Tibial artery (tissue), 4 donors: ENCODE measurements around the gene TNFSF11.

ENCODE experiments used
- DNase-seq, 2 donors: peaks; one replicate each; pipeline ENCODE4 v3.0.0-alpha.2; 2019
- H3K27ac ChIP-seq, 2 donors: fragments of 200-600 bp; sonication (generic) in 1 of 2; 1 replicate in 1 of 2; 2 replicates in 1 of 2; pipeline ENCODE4 v1.5.1; 2018 to 2019; ENCODE audit warnings: mild to moderate bottlenecking in 1 of 2
- H3K27me3 ChIP-seq, 2 donors: fragments of 200-600 bp; sonication (generic) in 1 of 2; one replicate each; pipeline versions ENCODE4 v1.5.1 to v1.6.0; 2016 to 2019
- H3K36me3 ChIP-seq, 3 donors: fragments of 200-600 bp; sonication (generic) in 2 of 3; one replicate each; pipeline ENCODE4 v1.5.1; 2016 to 2019; ENCODE audit warnings: mild to moderate bottlenecking in 2 of 3
- H3K4me1 ChIP-seq, 4 donors: fragments of 200-600 bp; sonication (generic) in 2 of 4; 1 replicate in 3 of 4; 2 replicates in 1 of 4; pipeline ENCODE4 v1.5.1; 2016 to 2019
- H3K4me3 ChIP-seq, 2 donors: fragments of 200-600 bp; sonication (generic) in 1 of 2; 1 replicate in 1 of 2; 2 replicates in 1 of 2; pipeline ENCODE4 v1.5.1; 2018 to 2019; ENCODE audit warnings: mild to moderate bottlenecking in 2 of 2
- H3K9me3 ChIP-seq, 3 donors: fragments of 200-600 bp; sonication (generic) in 1 of 3; one replicate each; pipeline ENCODE4 v1.5.1; 2016 to 2019
- CTCF ChIP-seq, 2 experiments: fragments of 200-600 bp in 1 of 2; fragments of 450-650 bp in 1 of 2; IDR thresholded peaks; one replicate each; pipeline ENCODE4 v1.5.1; 2017 to 2019; ENCODE audit warnings: antibody characterized with exemption in 2 of 2, mild to moderate bottlenecking in 1 of 2, moderate library complexity in 1 of 2
- intact Hi-C: fragments of 100-400 bp; cut with DNase I; formaldehyde crosslinking; loops from one replicate; pipeline ENCODE4 v1.15.0; 2023; ENCODE audit warnings: low total_unique reads

The TNFSF11 gene

GRCh38 chr13:42612021-42612765 lies 38.2 kb downstream of the TNFSF11 start:
- no peak overlapping the region for H3K27ac ChIP-seq
- no peaks in the 10 kb centered on the region for H3K36me3 ChIP-seq
- H3K4me3 ChIP-seq = no peak overlapping the region
- intact Hi-C loops = no loop called here
- TF ChIP-seq CTCF (IDR thresholded peaks at IDR 0.05) = no peak
- no peaks in the 10 kb centered on the region for H3K9me3 ChIP-seq
- no peaks in the 10 kb centered on the region for H3K4me1 ChIP-seq
- no peak for DNase-seq
- no peaks in the 10 kb centered on the region for H3K27me3 ChIP-seq

GRCh38 chr13:42614436-42615035 lies 40.6 kb downstream of the TNFSF11 start:
- intact Hi-C loops = no loop called here
- TF ChIP-seq CTCF (IDR thresholded peaks at IDR 0.05) = no peak
- DNase-seq = no peak

GRCh38 chr13:42615691-42616090 lies 41.7 kb downstream of the TNFSF11 start:
- Histone ChIP-seq H3K4me3 (no peak overlapping the region), H3K4me1 (no peaks in the 10 kb centered on the region), H3K27ac (no peak overlapping the region), H3K9me3 (no peaks in the 10 kb centered on the region), H3K36me3 (no peaks in the 10 kb centered on the region), H3K27me3 (no peaks in the 10 kb centered on the region)
- intact Hi-C loops = no loop called here
- no peak for DNase-seq
- TF ChIP-seq CTCF (IDR thresholded peaks at IDR 0.05) = no peak

More at GRCh38 chr13:42614436-42615035, 40.6 kb downstream of the TNFSF11 start:
- Histone ChIP-seq H3K27me3 (no peaks in the 10 kb centered on the region), H3K4me3 (no peak overlapping the region), H3K27ac (no peak overlapping the region), H3K4me1 (no peaks in the 10 kb centered on the region), H3K36me3 (no peaks in the 10 kb centered on the region), H3K9me3 (no peaks in the 10 kb centered on the region)

GRCh38 chr13:42617221-42617620 lies 43.3 kb downstream of the TNFSF11 start:
- no peaks in the 10 kb centered on the region for H3K4me1 ChIP-seq
- no peak for TF ChIP-seq CTCF (IDR thresholded peaks at IDR 0.05)
- H3K27me3 ChIP-seq = no peaks in the 10 kb centered on the region
- no peak overlapping the region for H3K27ac ChIP-seq
- DNase-seq = no peak
- H3K4me3 ChIP-seq = no peak overlapping the region
- intact Hi-C loops = no loop called here
- H3K36me3 ChIP-seq = no peaks in the 10 kb centered on the region
- H3K9me3 ChIP-seq = no peaks in the 10 kb centered on the region

- no peak for TF ChIP-seq CTCF (IDR thresholded peaks at IDR 0.05)
- intact Hi-C loops = no loop called here
- DNase-seq = no peak
- Histone ChIP-seq H3K4me1 (no peaks in the 10 kb centered on the region), H3K27me3 (no peaks in the 10 kb centered on the region), H3K4me3 (no peak overlapping the region), H3K36me3 (no peaks in the 10 kb centered on the region), H3K27ac (no peak overlapping the region), H3K9me3 (no peaks in the 10 kb centered on the region)
Measured at GRCh38 chr13:42623916-42624315, 50.0 kb downstream of the TNFSF11 start.
